ENCODE results near the gene ST6GALNAC6. TPM values are rescaled to one million over a fixed set of nuclear protein-coding genes. Genes with fewer than 3 reads are reported as not detected.
A peak's percentile ranks its signal among the peaks of the same experiment; 100 is the strongest.

The ST6GALNAC6 gene
- total RNA-seq, 1 donor from 2014 or later = 14.3 TPM

DNA sequence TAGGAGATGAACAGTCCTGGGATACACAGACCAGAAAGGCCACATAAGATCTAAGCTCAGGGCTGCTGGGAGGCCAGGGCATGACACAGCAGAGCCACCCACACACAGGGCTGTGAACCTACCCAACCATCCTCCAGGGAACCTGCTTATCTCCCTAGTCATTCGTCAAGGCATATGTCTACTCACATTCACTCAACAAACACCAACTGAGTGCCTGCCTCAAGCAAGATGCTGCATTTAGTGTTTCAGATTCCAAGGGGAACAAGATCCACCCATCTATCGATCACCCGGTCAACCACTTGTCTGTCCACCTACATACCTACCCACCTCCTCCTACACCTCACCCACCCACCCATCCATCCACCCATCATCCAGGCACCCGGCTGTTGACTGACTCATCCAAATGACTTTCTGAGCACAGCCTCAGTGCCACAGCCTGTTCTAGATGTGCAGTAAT, 36.4 kb upstream of the ST6GALNAC6 start:
- Histone ChIP-seq H3K27ac (no peak overlapping the region), H3K9me3 (ENCODE audit: low read depth) (no peaks in the 10 kb centered on the region), H4K20me1 (ENCODE audit: low read depth) (peaks cover 15% of the 10 kb centered on the region), H3K79me2 (ENCODE audit: low read depth) (peaks cover 16% of the 10 kb centered on the region), H3K4me2 (no peak overlapping the region), H3K27me3 (no peaks in the 10 kb centered on the region), H3F3A (ENCODE audit: low read depth) (peaks cover 25% of the 10 kb centered on the region), H3K9ac (no peak overlapping the region), H3K4me3 (no peak overlapping the region), H3K36me3 (no peaks in the 10 kb centered on the region), H3K4me1 (peaks cover 11% of the 10 kb centered on the region), H2AFZ (replicated peaks) (no peak overlapping the region)
- H3K27me3 Mint-ChIP-seq (ENCODE audit: insufficient read depth, low read depth) = peaks cover 14% of the 10 kb centered on the region
- no peak for DNase-seq (ENCODE audit: low spot score)
- peak overlapping the region; percentile 57 for H3K27ac Mint-ChIP-seq
- TF ChIP-seq, protein P1, sequence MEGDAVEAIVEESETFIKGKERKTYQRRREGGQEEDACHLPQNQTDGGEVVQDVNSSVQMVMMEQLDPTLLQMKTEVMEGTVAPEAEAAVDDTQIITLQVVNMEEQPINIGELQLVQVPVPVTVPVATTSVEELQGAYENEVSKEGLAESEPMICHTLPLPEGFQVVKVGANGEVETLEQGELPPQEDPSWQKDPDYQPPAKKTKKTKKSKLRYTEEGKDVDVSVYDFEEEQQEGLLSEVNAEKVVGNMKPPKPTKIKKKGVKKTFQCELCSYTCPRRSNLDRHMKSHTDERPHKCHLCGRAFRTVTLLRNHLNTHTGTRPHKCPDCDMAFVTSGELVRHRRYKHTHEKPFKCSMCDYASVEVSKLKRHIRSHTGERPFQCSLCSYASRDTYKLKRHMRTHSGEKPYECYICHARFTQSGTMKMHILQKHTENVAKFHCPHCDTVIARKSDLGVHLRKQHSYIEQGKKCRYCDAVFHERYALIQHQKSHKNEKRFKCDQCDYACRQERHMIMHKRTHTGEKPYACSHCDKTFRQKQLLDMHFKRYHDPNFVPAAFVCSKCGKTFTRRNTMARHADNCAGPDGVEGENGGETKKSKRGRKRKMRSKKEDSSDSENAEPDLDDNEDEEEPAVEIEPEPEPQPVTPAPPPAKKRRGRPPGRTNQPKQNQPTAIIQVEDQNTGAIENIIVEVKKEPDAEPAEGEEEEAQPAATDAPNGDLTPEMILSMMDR (IDR thresholded peaks at IDR 0.05) = no peak
- TF ChIP-seq EZH2 (IDR thresholded peaks at IDR 0.05) = no peak
- TF ChIP-seq EZH2phosphoT487 (IDR thresholded peaks at IDR 0.05) = no peak
- H3K4me1 Mint-ChIP-seq = peaks cover 39% of the 10 kb centered on the region
- H3K36me3 Mint-ChIP-seq = peaks cover 6% of the 10 kb centered on the region
- H3K4me3 Mint-ChIP-seq = peak overlapping the region; percentile 97
- no peaks in the 10 kb centered on the region for H3K9me3 Mint-ChIP-seq

DNA sequence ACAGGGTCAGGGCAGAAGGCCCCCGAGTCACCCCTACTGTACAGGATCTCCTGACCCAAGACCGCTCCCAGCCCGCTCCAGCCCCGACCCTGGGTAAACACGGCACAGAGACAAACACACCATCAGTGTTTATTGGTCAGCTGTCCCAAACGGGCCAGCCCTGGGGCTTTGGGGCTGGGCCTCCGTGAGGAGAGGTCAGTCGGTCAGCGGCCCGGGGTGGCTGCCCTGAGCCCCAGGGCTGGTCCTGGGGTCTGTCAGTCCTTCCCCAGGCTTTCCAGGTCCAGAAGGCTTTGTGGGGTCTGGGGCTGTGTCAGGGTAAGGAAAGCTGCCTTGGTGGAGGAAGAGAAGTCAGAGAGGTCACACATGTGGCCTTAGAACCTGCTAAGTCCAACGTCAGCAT, 35.6 kb upstream of the ST6GALNAC6 start:
- H3K4me1 ChIP-seq = peaks cover 15% of the 10 kb centered on the region
- no peak overlapping the region for H3K27ac ChIP-seq
- H4K20me1 ChIP-seq (ENCODE audit: low read depth) = peaks cover 17% of the 10 kb centered on the region
- H3K4me3 ChIP-seq = no peak overlapping the region
- peaks cover 41% of the 10 kb centered on the region for H3K4me1 Mint-ChIP-seq
- H3K27me3 ChIP-seq = peaks cover 2% of the 10 kb centered on the region
- H3K9ac ChIP-seq = no peak overlapping the region
- H3K79me2 ChIP-seq (ENCODE audit: low read depth) = peaks cover 16% of the 10 kb centered on the region
- no peak for TF ChIP-seq EZH2phosphoT487 (IDR thresholded peaks at IDR 0.05)
- no peak for TF ChIP-seq EZH2 (IDR thresholded peaks at IDR 0.05)
- TF ChIP-seq, protein P1 (IDR thresholded peaks at IDR 0.05) = no peak
- DNase-seq (ENCODE audit: low spot score) = no peak
- no peaks in the 10 kb centered on the region for H3K36me3 ChIP-seq
- no peak overlapping the region for H2AFZ ChIP-seq (replicated peaks)
- no peak overlapping the region for H3K27ac Mint-ChIP-seq
- H3K9me3 Mint-ChIP-seq = no peaks in the 10 kb centered on the region
- H3K4me3 Mint-ChIP-seq = peak overlapping the region; percentile 72
- H3K27me3 Mint-ChIP-seq (ENCODE audit: insufficient read depth, low read depth) = peaks cover 18% of the 10 kb centered on the region
- peaks cover 6% of the 10 kb centered on the region for H3K36me3 Mint-ChIP-seq
- no peaks in the 10 kb centered on the region for H3K9me3 ChIP-seq (ENCODE audit: low read depth)
- no peak overlapping the region for H3K4me2 ChIP-seq
- H3F3A ChIP-seq (ENCODE audit: low read depth) = peaks cover 31% of the 10 kb centered on the region

DNA sequence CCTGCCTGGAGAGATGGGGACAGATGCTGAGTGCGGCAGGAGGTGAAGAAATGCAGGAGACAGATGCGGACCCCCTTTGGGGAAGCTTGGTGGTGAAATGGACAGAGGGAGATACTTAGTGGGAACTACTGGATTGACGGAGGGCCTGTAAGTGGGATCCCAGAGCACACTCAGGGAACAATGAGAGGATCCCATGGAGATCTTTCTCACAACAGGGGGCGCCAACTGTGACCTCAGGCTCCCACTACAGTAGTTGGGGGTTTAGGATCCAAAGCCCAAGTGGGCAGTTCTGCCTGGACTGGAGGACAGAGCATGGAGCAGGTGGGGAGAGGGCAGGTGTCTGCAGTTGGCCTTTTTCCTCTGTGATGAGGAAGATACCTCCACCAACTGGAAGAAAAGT, 34.8 kb upstream of the ST6GALNAC6 start:
- Histone ChIP-seq H2AFZ (replicated peaks) (no peak overlapping the region), H3K27ac (no peak overlapping the region), H3K9me3 (ENCODE audit: low read depth) (no peaks in the 10 kb centered on the region), H3F3A (ENCODE audit: low read depth) (peaks cover 35% of the 10 kb centered on the region), H3K36me3 (no peaks in the 10 kb centered on the region), H4K20me1 (ENCODE audit: low read depth) (peaks cover 23% of the 10 kb centered on the region), H3K4me1 (peaks cover 17% of the 10 kb centered on the region), H3K4me3 (no peak overlapping the region), H3K4me2 (no peak overlapping the region), H3K79me2 (ENCODE audit: low read depth) (peaks cover 16% of the 10 kb centered on the region), H3K9ac (no peak overlapping the region), H3K27me3 (peaks cover 10% of the 10 kb centered on the region)
- Mint-ChIP-seq H3K27ac (no peak overlapping the region), H3K4me3 (peak overlapping the region; percentile 54), H3K9me3 (peaks cover 2% of the 10 kb centered on the region), H3K4me1 (peaks cover 44% of the 10 kb centered on the region), H3K36me3 (peaks cover 6% of the 10 kb centered on the region), H3K27me3 (ENCODE audit: insufficient read depth, low read depth) (peaks cover 22% of the 10 kb centered on the region)
- TF ChIP-seq, protein P1 (IDR thresholded peaks at IDR 0.05) = no peak
- no peak for DNase-seq (ENCODE audit: low spot score)

Measured in neural progenitor cell (in vitro differentiated cells).